H9 (cell line): ENCODE data around the gene STK31. TPM values are rescaled to one million over a fixed set of nuclear protein-coding genes. Genes with fewer than 3 reads are reported as not detected.

Experiments
- DNase-seq: peaks from one replicate; pipeline ENCODE4 v3.0.0-alpha.2; 2017
- H2AFZ ChIP-seq: one replicate; pipeline ENCODE4 v1.6.1; 2013; ENCODE audit warnings: mild to moderate bottlenecking, low read length, control low read depth, moderate library complexity
- H2AK5ac ChIP-seq: 2 replicates; pipeline ENCODE4 v1.6.1; 2013; ENCODE audit warnings: low read length, control low read depth, mixed read lengths; ENCODE audit not compliant: insufficient read length
- H2BK120ac ChIP-seq: one replicate; pipeline ENCODE4 v1.6.1; 2013; ENCODE audit warnings: low read depth, mild to moderate bottlenecking, low read length, control low read depth, inconsistent platforms; ENCODE audit not compliant: poor library complexity, severe bottlenecking
- H2BK12ac ChIP-seq: 2 replicates; pipeline ENCODE4 v1.6.1; 2013; ENCODE audit warnings: low read length, control low read depth, mixed read lengths, low read depth; ENCODE audit not compliant: insufficient read length
- H2BK15ac ChIP-seq: 2 replicates; pipeline ENCODE4 v1.6.1; 2013; ENCODE audit warnings: low read depth, low read length, control low read depth
- H2BK20ac ChIP-seq: one replicate; pipeline ENCODE4 v1.6.1; 2013; ENCODE audit warnings: low read depth, mild to moderate bottlenecking, low read length, control low read depth, inconsistent platforms; ENCODE audit not compliant: poor library complexity, severe bottlenecking
- H2BK5ac ChIP-seq: 2 replicates; pipeline ENCODE4 v1.6.1; 2013; ENCODE audit warnings: low read length, control low read depth, mixed read lengths; ENCODE audit not compliant: insufficient read length
- H3K14ac ChIP-seq: 2 replicates; pipeline ENCODE4 v1.6.1; 2013; ENCODE audit warnings: low read length, control low read depth; ENCODE audit not compliant: insufficient read depth
- H3K18ac ChIP-seq: 2 replicates; pipeline ENCODE4 v1.6.1; 2013; ENCODE audit warnings: low read depth, mild to moderate bottlenecking, mixed read lengths, low read length, control low read depth; ENCODE audit not compliant: insufficient read length
- H3K23ac ChIP-seq: 2 replicates; pipeline ENCODE4 v1.6.1; 2013; ENCODE audit warnings: low read length, control low read depth, mixed read lengths, low read depth; ENCODE audit not compliant: insufficient read length
- H3K23me2 ChIP-seq: 2 replicates; pipeline ENCODE4 v1.6.1; 2013; ENCODE audit warnings: low read depth, mild to moderate bottlenecking, mixed read lengths, low read length, control low read depth; ENCODE audit not compliant: insufficient read length, poor library complexity, severe bottlenecking
- H3K27ac ChIP-seq: 2 replicates; pipeline ENCODE4 v1.5.1; 2013; ENCODE audit warnings: low read length, control low read depth, mixed read lengths, low read depth; ENCODE audit not compliant: insufficient read length
- H3K27me3 ChIP-seq: 2 replicates; pipeline ENCODE4 v1.6.1; 2013; ENCODE audit warnings: low read length, control low read depth, inconsistent platforms; ENCODE audit not compliant: insufficient read depth
- H3K4ac ChIP-seq: 2 replicates; pipeline ENCODE4 v1.6.1; 2013; ENCODE audit warnings: low read depth, mild to moderate bottlenecking, control low read depth, inconsistent platforms, low read length, moderate library complexity
- H3K4me1 ChIP-seq: 2 replicates; pipeline ENCODE4 v1.6.1; 2013; ENCODE audit warnings: low read length, control low read depth, inconsistent platforms; ENCODE audit not compliant: insufficient read depth
- H3K4me2 ChIP-seq: 2 replicates; pipeline ENCODE4 v1.6.1; 2013; ENCODE audit warnings: low read length, control low read depth, mixed read lengths; ENCODE audit not compliant: insufficient read length, insufficient read depth
- H3K56ac ChIP-seq: 2 replicates; pipeline ENCODE4 v1.6.1; 2013; ENCODE audit warnings: low read depth, mild to moderate bottlenecking, mixed read lengths, low read length, control low read depth; ENCODE audit not compliant: insufficient read length
- H3K79me1 ChIP-seq: 2 replicates; pipeline ENCODE4 v1.6.1; 2013; ENCODE audit warnings: low read depth, mild to moderate bottlenecking, moderate library complexity, low read length, control low read depth, inconsistent platforms; ENCODE audit not compliant: insufficient read depth, poor library complexity, severe bottlenecking
- H3K79me2 ChIP-seq: 2 replicates; pipeline ENCODE4 v1.6.1; 2013; ENCODE audit warnings: low read length, control low read depth, inconsistent platforms; ENCODE audit not compliant: insufficient read depth
- H3K9ac ChIP-seq: 2 replicates; pipeline ENCODE4 v1.6.1; 2013; ENCODE audit warnings: low read length, control low read depth, mixed read lengths; ENCODE audit not compliant: insufficient read length; ENCODE audit errors: extremely low read depth
- H3K9me3 ChIP-seq: one replicate; pipeline ENCODE4 v1.6.1; 2013; ENCODE audit warnings: low read depth, low read length, inconsistent platforms; ENCODE audit not compliant: control insufficient read depth
- H3T11ph ChIP-seq: one replicate; pipeline ENCODE4 v1.6.1; 2013; ENCODE audit warnings: mild to moderate bottlenecking, low read length, control low read depth, inconsistent platforms
- H4K20me1 ChIP-seq: one replicate; pipeline ENCODE4 v1.6.1; 2013; ENCODE audit not compliant: control insufficient read depth, insufficient read length, insufficient read depth
- H4K5ac ChIP-seq: 2 replicates; pipeline ENCODE4 v1.6.1; 2013; ENCODE audit warnings: low read depth, mild to moderate bottlenecking, mixed read lengths, low read length, control low read depth; ENCODE audit not compliant: insufficient read length
- H4K8ac ChIP-seq: replicated peaks from 2 replicates; pipeline ENCODE4 v1.6.1; 2013; ENCODE audit warnings: low read length, control low read depth, mixed read lengths, low read depth; ENCODE audit not compliant: insufficient read length
- H4K91ac ChIP-seq: 2 replicates; pipeline ENCODE4 v1.6.1; 2013; ENCODE audit warnings: low read depth, mild to moderate bottlenecking, moderate library complexity, mixed read lengths, low read length, control low read depth; ENCODE audit not compliant: insufficient read length
- H3K27ac Mint-ChIP-seq, 3 experiments: 2 replicates in 2 of 3; 3 replicates in 1 of 3; pipeline ENCODE4 v1.8.0; 2020 to 2021; ENCODE audit warnings: mixed read lengths in 3 of 3, mild to moderate bottlenecking in 1 of 3, moderate library complexity in 1 of 3
- H3K27me3 Mint-ChIP-seq: 2 replicates; pipeline ENCODE4 v1.8.0; 2021; ENCODE audit warnings: low read depth, mild to moderate bottlenecking, moderate library complexity, mixed read lengths
- H3K36me3 Mint-ChIP-seq, 3 experiments: 2 replicates in 2 of 3; 3 replicates in 1 of 3; pipeline ENCODE4 v1.8.0; 2020 to 2021; ENCODE audit warnings: low read depth in 3 of 3, mixed read lengths in 3 of 3; ENCODE audit not compliant: insufficient read depth in 1 of 3
- H3K4me1 Mint-ChIP-seq, 2 experiments: 2 replicates each; pipeline ENCODE4 v1.8.0; 2020; ENCODE audit warnings: mixed read lengths in 2 of 2
- H3K4me3 Mint-ChIP-seq, 2 experiments: 2 replicates in 1 of 2; 3 replicates in 1 of 2; pipeline ENCODE4 v1.8.0; 2020 to 2021; ENCODE audit warnings: mild to moderate bottlenecking in 2 of 2, mixed read lengths in 2 of 2, moderate library complexity in 1 of 2
- H3K9me3 Mint-ChIP-seq, 2 experiments: 2 replicates in 1 of 2; 3 replicates in 1 of 2; pipeline ENCODE4 v1.8.0; 2020; ENCODE audit warnings: mild to moderate bottlenecking in 2 of 2, mixed read lengths in 2 of 2, moderate library complexity in 1 of 2
- WGBS: extraction: QIAGEN DNeasy Blood & Tissue Kit; methylation state at CpG from one replicate; pipeline ENCODE4 v1.1.7; 2013; ENCODE audit warnings: missing lambda C conversion rate, low lambda C conversion rate, mixed read lengths; ENCODE audit not compliant: insufficient read length; ENCODE audit errors: extremely low coverage; 5-methylcytosine and 5-hydroxymethylcytosine counted together
- total RNA-seq: library from RNA; stranded (reverse); gene quantifications from 2 replicates; pipeline ENCODE4 v1.2.1, GENCODE V29; 2021
- TF ChIP-seq, protein P1 (sequence below): fragments of 200-600 bp; sonication (generic); conservative IDR thresholded peaks from 3 replicates; pipeline ENCODE4 v1.8.0; 2021; ENCODE audit warnings: antibody characterized with exemption, mild to moderate bottlenecking

Gene STK31
- total RNA-seq, 1 experiment from 2014 or later: 0.24 TPM

- Histone ChIP-seq H3K4me1 (no peaks in the 10 kb centered on the region), H3K27ac (no peak overlapping the region), H3K27me3 (no peaks in the 10 kb centered on the region), H3K4ac (no peak overlapping the region), H4K91ac (no peak overlapping the region), H2BK5ac (no peak overlapping the region), H3K23me2 (no peaks in the 10 kb centered on the region), H3K14ac (no peak overlapping the region), H2BK120ac (no peak overlapping the region), H3K9me3 (no peaks in the 10 kb centered on the region), H4K20me1 (no peaks in the 10 kb centered on the region), H3K23ac (no peak overlapping the region), H3K79me2 (no peaks in the 10 kb centered on the region), H2AFZ (no peak overlapping the region), H2BK15ac (no peak overlapping the region), H3K18ac (no peak overlapping the region), H2BK20ac (no peak overlapping the region), H4K8ac (no peak overlapping the region), H3K79me1 (no peaks in the 10 kb centered on the region), H3K9ac (no peak overlapping the region), H3K56ac (no peak overlapping the region), H3T11ph (no peak overlapping the region), H4K5ac (no peak overlapping the region), H3K4me2 (no peak overlapping the region), H2BK12ac (no peak overlapping the region), H2AK5ac (no peak overlapping the region)
- H3K4me1 Mint-ChIP-seq: no peaks in the 10 kb centered on the region
- H3K36me3 Mint-ChIP-seq: no peaks in the 10 kb centered on the region
- H3K27me3 Mint-ChIP-seq: peaks cover 5% of the 10 kb centered on the region; the same call in 1 of the 2 replicates
- no CpG with 5 or more reads among the region's 3 CpGs for WGBS
- no peaks in the 10 kb centered on the region for H3K9me3 Mint-ChIP-seq
- no peak overlapping the region for H3K4me3 Mint-ChIP-seq
- TF ChIP-seq, protein P1, sequence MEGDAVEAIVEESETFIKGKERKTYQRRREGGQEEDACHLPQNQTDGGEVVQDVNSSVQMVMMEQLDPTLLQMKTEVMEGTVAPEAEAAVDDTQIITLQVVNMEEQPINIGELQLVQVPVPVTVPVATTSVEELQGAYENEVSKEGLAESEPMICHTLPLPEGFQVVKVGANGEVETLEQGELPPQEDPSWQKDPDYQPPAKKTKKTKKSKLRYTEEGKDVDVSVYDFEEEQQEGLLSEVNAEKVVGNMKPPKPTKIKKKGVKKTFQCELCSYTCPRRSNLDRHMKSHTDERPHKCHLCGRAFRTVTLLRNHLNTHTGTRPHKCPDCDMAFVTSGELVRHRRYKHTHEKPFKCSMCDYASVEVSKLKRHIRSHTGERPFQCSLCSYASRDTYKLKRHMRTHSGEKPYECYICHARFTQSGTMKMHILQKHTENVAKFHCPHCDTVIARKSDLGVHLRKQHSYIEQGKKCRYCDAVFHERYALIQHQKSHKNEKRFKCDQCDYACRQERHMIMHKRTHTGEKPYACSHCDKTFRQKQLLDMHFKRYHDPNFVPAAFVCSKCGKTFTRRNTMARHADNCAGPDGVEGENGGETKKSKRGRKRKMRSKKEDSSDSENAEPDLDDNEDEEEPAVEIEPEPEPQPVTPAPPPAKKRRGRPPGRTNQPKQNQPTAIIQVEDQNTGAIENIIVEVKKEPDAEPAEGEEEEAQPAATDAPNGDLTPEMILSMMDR: no peak
- no peak for DNase-seq
- H3K27ac Mint-ChIP-seq: no peak overlapping the region
Observed at GRCh38 chr7:23672033-23672432, 38.0 kb upstream of the STK31 start.
